GM23338 (cell line): ENCODE results near the gene SMNDC1. TPM values are rescaled to one million over a fixed set of nuclear protein-coding genes. Genes with fewer than 3 reads are reported as not detected.

ENCODE experiments used
- ATAC-seq: fragments of 200-7000 bp; cut with Tn5 transposase; 3 replicates; pipeline ENCODE4 v1.9.1; 2020
- DNase-seq: peaks from one replicate; pipeline ENCODE4 v3.0.0-alpha.2; 2015; ENCODE audit warnings: low spot score
- H2AFZ ChIP-seq: fragments of 200-600 bp; sonication (generic); 2 replicates; pipeline ENCODE4 v1.8.0; 2016; ENCODE audit warnings: antibody characterized with exemption, mild to moderate bottlenecking, moderate library complexity
- H3F3A ChIP-seq: fragments of 200-600 bp; sonication (generic); replicated peaks from 2 replicates; pipeline ENCODE4 v1.8.0; 2017; ENCODE audit warnings: antibody characterized with exemption, mixed run types, low read depth
- H3K27ac ChIP-seq: fragments of 200-600 bp; sonication (generic); 2 replicates; pipeline ENCODE4 v1.6.1; 2016; ENCODE audit warnings: low read depth
- H3K27me3 ChIP-seq: fragments of 200-600 bp; sonication (generic); 2 replicates; pipeline ENCODE4 v1.8.0; 2016; ENCODE audit warnings: mild to moderate bottlenecking, mixed run types, moderate library complexity; ENCODE audit not compliant: insufficient read depth
- H3K36me3 ChIP-seq: fragments of 200-600 bp; sonication (generic); 2 replicates; pipeline ENCODE4 v1.8.0; 2016; ENCODE audit warnings: mild to moderate bottlenecking; ENCODE audit not compliant: insufficient read depth
- H3K4me1 ChIP-seq: fragments of 200-600 bp; sonication (generic); 2 replicates; pipeline ENCODE4 v1.8.0; 2016; ENCODE audit warnings: mild to moderate bottlenecking, moderate library complexity; ENCODE audit not compliant: insufficient read depth
- H3K4me2 ChIP-seq: fragments of 200-600 bp; sonication (generic); 2 replicates; pipeline ENCODE4 v1.7.1; 2017; ENCODE audit warnings: mixed run types
- H3K4me3 ChIP-seq: fragments of 200-600 bp; sonication (generic); 2 replicates; pipeline ENCODE4 v1.6.1; 2016; ENCODE audit warnings: mixed run types
- H3K79me2 ChIP-seq: fragments of 200-600 bp; sonication (generic); replicated peaks from 2 replicates; pipeline ENCODE4 v1.8.0; 2017; ENCODE audit warnings: mild to moderate bottlenecking; ENCODE audit not compliant: insufficient read depth
- H3K9me2 ChIP-seq: fragments of 200-600 bp; sonication (generic); 2 replicates; pipeline ENCODE4 v1.8.0; 2017; ENCODE audit not compliant: insufficient read depth
- H4K20me1 ChIP-seq: fragments of 200-600 bp; sonication (generic); replicated peaks from 2 replicates; pipeline ENCODE4 v1.8.0; 2017; ENCODE audit warnings: mild to moderate bottlenecking; ENCODE audit not compliant: insufficient read depth
- H3K27ac Mint-ChIP-seq: 2 replicates; pipeline ENCODE4 v1.8.0; 2020; ENCODE audit warnings: inconsistent platforms, mild to moderate bottlenecking, moderate library complexity, mixed read lengths
- H3K27me3 Mint-ChIP-seq: 3 replicates; pipeline ENCODE4 v1.8.0; 2022; ENCODE audit warnings: low read depth, mild to moderate bottlenecking, moderate library complexity, mixed read lengths, inconsistent platforms; ENCODE audit not compliant: insufficient read depth, poor library complexity
- H3K36me3 Mint-ChIP-seq: 3 replicates; pipeline ENCODE4 v1.8.0; 2021; ENCODE audit warnings: low read depth, mild to moderate bottlenecking, inconsistent platforms, moderate library complexity, mixed read lengths
- H3K4me1 Mint-ChIP-seq: 3 replicates; pipeline ENCODE4 v1.8.0; 2020; ENCODE audit warnings: mild to moderate bottlenecking, inconsistent platforms, mixed read lengths
- H3K4me3 Mint-ChIP-seq: 3 replicates; pipeline ENCODE4 v1.8.0; 2021; ENCODE audit warnings: moderate library complexity, mild to moderate bottlenecking, inconsistent platforms, mixed read lengths
- H3K9me3 Mint-ChIP-seq: 3 replicates; pipeline ENCODE4 v1.8.0; 2020; ENCODE audit warnings: moderate library complexity, mild to moderate bottlenecking, inconsistent platforms, mixed read lengths
- CREB1 ChIP-seq: fragments of 250-450 bp; sonication (Bioruptor Pico); IDR thresholded peaks from 2 replicates; pipeline ENCODE4 v1.5.0; 2020; ENCODE audit warnings: low read depth, mild to moderate bottlenecking, moderate library complexity
- ETS1 ChIP-seq: IDR thresholded peaks from 2 replicates; pipeline ENCODE4 v1.6.1; 2016; ENCODE audit warnings: antibody characterized with exemption
- EZH2 ChIP-seq: fragments of 200-600 bp; sonication (generic); IDR thresholded peaks from one replicate; pipeline ENCODE4 v1.8.0; 2017; ENCODE audit warnings: antibody characterized with exemption, mild to moderate bottlenecking, low read depth; ENCODE audit not compliant: unreplicated experiment
- EZH2phosphoT487 ChIP-seq: fragments of 200-600 bp; sonication (generic); IDR thresholded peaks from one replicate; pipeline ENCODE4 v1.8.1; 2018; ENCODE audit warnings: antibody characterized with exemption; ENCODE audit not compliant: unreplicated experiment
- JUNB ChIP-seq: IDR thresholded peaks from one replicate; pipeline ENCODE4 v1.6.1; 2016; ENCODE audit warnings: antibody characterized with exemption; ENCODE audit not compliant: unreplicated experiment
- NANOG ChIP-seq: IDR thresholded peaks from 2 replicates; pipeline ENCODE4 v1.6.1; 2016; ENCODE audit warnings: antibody characterized with exemption, borderline replicate concordance
- POLR2AphosphoS5 ChIP-seq: IDR thresholded peaks from 2 replicates; pipeline ENCODE4 v1.6.1; 2016; ENCODE audit warnings: antibody characterized with exemption, low read depth
- REST ChIP-seq: IDR thresholded peaks from one replicate; pipeline ENCODE4 v1.6.1; 2018; ENCODE audit warnings: antibody characterized with exemption; ENCODE audit not compliant: unreplicated experiment
- STAT1 ChIP-seq: IDR thresholded peaks from one replicate; pipeline ENCODE4 v1.6.1; 2016; ENCODE audit warnings: antibody characterized with exemption; ENCODE audit not compliant: unreplicated experiment
- ZNF114 ChIP-seq: fragments of 250-450 bp; sonication (Bioruptor Pico); IDR thresholded peaks from 2 replicates; pipeline ENCODE4 v1.5.0; 2020; ENCODE audit warnings: mild to moderate bottlenecking, moderate library complexity
- ZNF331 ChIP-seq: fragments of 250-450 bp; sonication (Bioruptor Pico); IDR thresholded peaks from 2 replicates; pipeline ENCODE4 v1.5.0; 2020; ENCODE audit warnings: low read depth, mild to moderate bottlenecking, moderate library complexity
- polyA plus RNA-seq: library from polyadenylated mRNA; unstranded; fragments of >200 nt; fragmentation: Nextera tagmentation; extraction: Ambion mirVana; gene quantifications from 2 replicates; pipeline ENCODE4 v1.2.1, GENCODE V29; 2016
- total RNA-seq: library from RNA; depleted of rRNA; stranded (reverse); fragments of >200 nt; shearing (Covaris generic); gene quantifications from 2 replicates; pipeline ENCODE4 v1.2.3, GENCODE V29; 2014
- TF ChIP-seq, protein P1 (sequence below), 2 experiments: fragments of 200-600 bp in 1 of 2; sonication (generic) in 1 of 2; conservative IDR thresholded peaks; 2 replicates each; pipeline versions ENCODE4 v1.5.1 to v1.6.1; 2016 to 2017; ENCODE audit warnings: antibody characterized with exemption in 2 of 2, low read depth in 2 of 2, mild to moderate bottlenecking in 2 of 2, moderate library complexity in 1 of 2

The SMNDC1 gene
- total and polyA plus RNA-seq, 2 experiments from 2014 or later: 28.4 to 45.1 TPM

DNA sequence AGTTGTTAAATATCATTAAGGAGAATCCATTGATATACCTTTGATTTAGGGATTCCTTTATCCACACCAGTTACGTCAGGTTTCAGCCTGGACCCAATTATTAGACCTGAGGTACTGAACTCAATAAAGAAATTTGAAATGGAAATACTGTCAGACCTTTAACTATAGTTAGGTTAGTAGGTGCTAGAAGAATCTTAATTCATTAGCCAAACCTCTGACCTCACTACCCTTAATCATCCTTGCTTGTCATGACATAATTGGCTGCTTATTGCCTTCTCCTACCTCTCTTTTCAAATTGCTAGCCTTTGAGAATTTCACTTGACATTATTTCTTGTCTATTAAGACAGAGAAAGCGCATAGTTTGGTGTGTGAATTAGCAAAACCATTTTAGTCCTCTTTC is 27.1 kb downstream of the SMNDC1 start:
- H3K27ac ChIP-seq: no peak overlapping the region
- ATAC-seq: no peak

DNA sequence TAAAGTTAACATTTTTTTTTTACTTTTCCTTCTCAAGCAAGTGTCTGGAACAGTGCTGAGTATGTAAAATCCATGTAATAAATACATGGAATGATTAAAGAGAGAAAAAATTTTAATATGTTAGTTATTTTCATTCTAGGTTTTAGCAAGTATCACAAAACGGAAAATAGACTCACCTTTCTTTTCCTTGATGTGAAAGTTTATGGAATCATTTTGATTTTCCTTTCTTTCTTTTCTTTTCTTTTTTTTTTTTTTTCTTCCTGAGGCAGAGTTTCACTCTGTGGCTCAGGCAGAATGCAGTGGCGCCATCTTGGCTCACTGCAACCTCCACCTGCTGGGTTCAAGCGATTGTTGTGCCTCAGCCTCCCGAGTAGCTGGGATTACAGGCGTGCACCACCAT is 28.1 kb downstream of the SMNDC1 start:
- Histone ChIP-seq H3K27me3 (no peaks in the 10 kb centered on the region), H4K20me1 (no peaks in the 10 kb centered on the region), H3F3A (no peaks in the 10 kb centered on the region), H3K9me2 (no peaks in the 10 kb centered on the region), H3K4me1 (no peaks in the 10 kb centered on the region), H2AFZ (no peak overlapping the region), H3K27ac (no peak overlapping the region), H3K4me3 (no peak overlapping the region), H3K79me2 (no peaks in the 10 kb centered on the region), H3K4me2 (no peak overlapping the region), H3K36me3 (no peaks in the 10 kb centered on the region)
- no peak overlapping the region for H3K27ac Mint-ChIP-seq
- H3K4me1 Mint-ChIP-seq: peaks cover 16% of the 10 kb centered on the region
- H3K4me3 Mint-ChIP-seq: no peak overlapping the region
- H3K9me3 Mint-ChIP-seq: no peaks in the 10 kb centered on the region
- ATAC-seq (no peak), DNase-seq (no peak)
- peaks cover 1% of the 10 kb centered on the region for H3K27me3 Mint-ChIP-seq
- H3K36me3 Mint-ChIP-seq: peaks cover 3% of the 10 kb centered on the region; the same call in 2 of the 3 replicates
- TF ChIP-seq REST (no peak), ZNF114 (no peak), POLR2AphosphoS5 (no peak), NANOG (no peak), CREB1 (no peak), EZH2phosphoT487 (no peak), STAT1 (no peak), EZH2 (no peak), ETS1 (no peak), JUNB (no peak), ZNF331 (CRISPR knock-in tag) (no peak)
- TF ChIP-seq, protein P1, sequence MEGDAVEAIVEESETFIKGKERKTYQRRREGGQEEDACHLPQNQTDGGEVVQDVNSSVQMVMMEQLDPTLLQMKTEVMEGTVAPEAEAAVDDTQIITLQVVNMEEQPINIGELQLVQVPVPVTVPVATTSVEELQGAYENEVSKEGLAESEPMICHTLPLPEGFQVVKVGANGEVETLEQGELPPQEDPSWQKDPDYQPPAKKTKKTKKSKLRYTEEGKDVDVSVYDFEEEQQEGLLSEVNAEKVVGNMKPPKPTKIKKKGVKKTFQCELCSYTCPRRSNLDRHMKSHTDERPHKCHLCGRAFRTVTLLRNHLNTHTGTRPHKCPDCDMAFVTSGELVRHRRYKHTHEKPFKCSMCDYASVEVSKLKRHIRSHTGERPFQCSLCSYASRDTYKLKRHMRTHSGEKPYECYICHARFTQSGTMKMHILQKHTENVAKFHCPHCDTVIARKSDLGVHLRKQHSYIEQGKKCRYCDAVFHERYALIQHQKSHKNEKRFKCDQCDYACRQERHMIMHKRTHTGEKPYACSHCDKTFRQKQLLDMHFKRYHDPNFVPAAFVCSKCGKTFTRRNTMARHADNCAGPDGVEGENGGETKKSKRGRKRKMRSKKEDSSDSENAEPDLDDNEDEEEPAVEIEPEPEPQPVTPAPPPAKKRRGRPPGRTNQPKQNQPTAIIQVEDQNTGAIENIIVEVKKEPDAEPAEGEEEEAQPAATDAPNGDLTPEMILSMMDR (conservative IDR thresholded peaks at IDR 0.05; ENCODE audit: low read depth in 2 of 2): no peak; a peak in 1 of 4 replicates

More for the DNA sequence above, 27.1 kb downstream of the SMNDC1 start:
- Mint-ChIP-seq H3K36me3 (peaks cover 3% of the 10 kb centered on the region; the same call in 2 of the 3 replicates), H3K4me3 (no peak overlapping the region), H3K9me3 (no peaks in the 10 kb centered on the region), H3K4me1 (peaks cover 16% of the 10 kb centered on the region), H3K27ac (no peak overlapping the region), H3K27me3 (peaks cover 1% of the 10 kb centered on the region)
- Histone ChIP-seq H2AFZ (no peak overlapping the region), H3K36me3 (no peaks in the 10 kb centered on the region), H3K4me2 (no peak overlapping the region), H3K27me3 (no peaks in the 10 kb centered on the region), H3F3A (no peaks in the 10 kb centered on the region), H3K79me2 (no peaks in the 10 kb centered on the region), H3K4me3 (no peak overlapping the region), H3K4me1 (no peaks in the 10 kb centered on the region), H4K20me1 (no peaks in the 10 kb centered on the region), H3K9me2 (no peaks in the 10 kb centered on the region)
- TF ChIP-seq, protein P1 (conservative IDR thresholded peaks at IDR 0.05; ENCODE audit: low read depth in 2 of 2): no peak
- TF ChIP-seq ZNF114: no peak
- no peak for DNase-seq
